GM21717 (cell line): ENCODE measurements around the gene MOB2.
"Not testable (repeated sequence)": the region's sequence is repeated elsewhere in the genome, so short reads cannot be mapped to it uniquely, and the experiment has no call there.

Source experiments
- ATAC-seq: cut with Tn5 transposase; IDR thresholded peaks from one replicate; pipeline ENCODE4 v1.9.1; 2021; ENCODE audit warnings: mild to moderate bottlenecking, moderate library complexity; ENCODE audit not compliant: unreplicated experiment

MOB2 gene

GRCh38 chr11:1518301-1518700, 31.7 kb upstream of the MOB2 start:
- ATAC-seq: no peak

- no peak for ATAC-seq
Measured at GRCh38 chr11:1517117-1518005, 30.8 kb upstream of the MOB2 start.

DNA sequence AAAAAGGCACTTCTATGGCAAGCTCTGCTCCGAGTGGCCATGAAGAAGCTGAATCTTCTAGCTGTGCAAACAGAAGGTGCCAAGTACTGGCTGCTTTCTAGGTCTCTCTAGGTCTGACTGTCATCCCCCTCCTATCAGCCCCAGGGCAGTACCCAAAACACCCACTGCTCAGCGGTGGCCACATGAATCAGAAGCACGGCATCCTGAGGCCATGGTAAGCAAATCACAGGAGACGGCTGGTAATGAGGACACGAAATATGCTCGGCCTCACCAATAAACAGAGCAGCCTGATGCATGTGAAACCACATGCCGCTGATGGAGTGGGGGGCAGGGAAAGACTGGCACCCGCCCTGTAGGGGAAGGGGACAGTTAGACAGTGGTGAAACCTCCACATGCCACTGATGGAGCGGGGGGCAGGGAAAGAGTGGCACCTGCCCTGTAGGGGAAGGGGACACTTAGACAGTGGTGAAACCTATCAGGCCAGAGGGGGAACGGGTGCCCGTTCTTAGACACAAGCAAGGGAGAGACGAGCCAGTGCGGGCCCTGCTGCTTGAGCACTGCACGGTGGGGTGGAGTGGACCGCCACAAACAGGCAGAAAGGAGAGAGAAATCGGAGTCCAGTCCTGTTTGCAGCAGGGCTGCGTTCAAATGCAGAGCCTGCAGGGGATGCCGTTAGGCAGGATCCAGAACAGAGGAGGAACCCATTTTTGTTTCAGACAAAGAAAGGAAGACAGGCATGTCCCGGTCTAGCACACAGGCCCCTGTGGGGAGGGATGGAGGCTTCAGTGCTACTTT, 29.9 kb upstream of the MOB2 start:
- no peak for ATAC-seq

DNA sequence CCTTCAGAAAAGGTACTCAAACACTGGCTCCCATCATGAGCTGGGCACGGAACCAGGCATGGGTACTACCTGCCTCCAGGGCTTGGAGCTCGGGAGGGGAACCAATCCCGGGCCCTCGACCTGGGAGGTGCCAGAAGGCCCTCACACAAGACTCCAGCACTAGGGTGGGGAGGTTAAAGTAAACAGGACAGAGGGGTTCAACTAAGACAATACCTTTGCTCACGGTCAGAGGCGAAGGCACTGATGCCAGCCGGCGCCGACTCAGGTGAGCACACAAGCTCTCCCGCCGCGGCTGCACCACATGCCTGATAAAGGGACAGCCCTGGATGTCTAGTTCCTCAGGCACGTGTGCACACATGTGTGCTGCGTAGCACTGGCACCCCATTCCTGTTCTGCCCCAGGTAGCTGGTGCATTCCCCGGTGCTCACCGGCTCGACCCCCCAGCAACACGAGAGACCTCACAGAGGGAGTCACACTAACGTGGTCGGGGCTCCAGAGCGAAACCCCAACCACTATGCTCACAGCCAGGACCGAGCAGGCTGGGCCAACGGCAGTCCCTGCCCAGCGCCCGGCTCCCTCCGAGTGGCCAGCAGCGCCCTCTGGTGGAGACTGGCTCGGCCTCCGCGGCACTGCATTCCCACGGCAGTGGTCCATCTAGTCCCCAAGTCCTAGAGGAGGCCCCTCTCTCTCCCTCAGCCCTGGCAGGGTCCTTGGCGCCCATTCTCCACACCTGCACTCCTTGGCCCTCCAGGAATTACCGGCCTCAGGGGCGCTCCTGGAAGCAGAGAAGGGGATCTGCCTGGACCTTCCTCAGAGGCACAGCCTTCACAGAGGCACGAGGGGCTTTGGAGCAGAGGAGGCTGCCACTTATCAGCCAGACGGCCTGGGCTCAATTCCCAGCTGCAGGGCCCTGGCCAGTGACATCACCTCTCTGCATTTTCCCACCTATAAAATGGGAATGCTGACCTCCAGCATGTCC, 28.8 kb upstream of the MOB2 start:
- no peak for ATAC-seq

DNA sequence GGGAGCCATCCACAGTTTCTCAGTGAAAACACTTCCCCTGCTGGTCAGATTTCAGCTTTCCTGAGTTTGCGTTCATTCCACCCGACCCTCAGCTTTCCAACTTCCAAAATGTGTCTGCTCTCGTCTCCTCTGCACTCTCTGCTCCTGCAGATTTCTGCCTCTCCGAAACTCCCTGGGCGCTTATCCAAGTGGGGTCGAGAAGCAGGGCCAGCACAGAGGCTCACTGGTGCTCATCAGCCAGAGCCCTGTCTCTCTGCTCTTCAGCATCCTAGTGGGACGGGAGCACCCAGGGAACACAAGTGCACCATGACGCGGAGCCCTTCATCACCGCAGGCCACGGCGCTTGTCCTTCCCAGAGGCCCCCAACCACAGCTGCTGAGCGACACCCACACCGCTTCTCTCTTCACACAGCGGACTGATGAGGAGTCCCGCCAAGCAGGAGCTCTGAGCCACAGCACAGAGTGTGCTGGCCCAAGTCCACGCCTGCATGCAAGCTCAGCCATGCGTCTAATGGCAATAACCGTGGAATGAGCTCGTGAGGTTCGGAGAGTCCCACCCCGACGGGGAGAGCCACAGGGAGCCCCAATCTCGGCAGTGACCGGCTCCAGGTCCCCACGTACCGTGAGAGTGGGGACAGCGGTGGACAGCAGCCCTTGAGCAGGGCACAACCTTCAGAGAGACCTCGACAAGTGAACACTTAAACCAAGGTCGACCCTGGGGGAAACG, 27.9 kb upstream of the MOB2 start:
- ATAC-seq: no peak

GRCh38 chr11:1513326-1514296, 27.0 kb upstream of the MOB2 start:
- no peak for ATAC-seq

- not testable (repeated sequence) for ATAC-seq
Measured at GRCh38 chr11:1512531-1513258, 26.1 kb upstream of the MOB2 start.

- ATAC-seq: no peak
Measured at GRCh38 chr11:1511937-1512496, 25.4 kb upstream of the MOB2 start.

DNA sequence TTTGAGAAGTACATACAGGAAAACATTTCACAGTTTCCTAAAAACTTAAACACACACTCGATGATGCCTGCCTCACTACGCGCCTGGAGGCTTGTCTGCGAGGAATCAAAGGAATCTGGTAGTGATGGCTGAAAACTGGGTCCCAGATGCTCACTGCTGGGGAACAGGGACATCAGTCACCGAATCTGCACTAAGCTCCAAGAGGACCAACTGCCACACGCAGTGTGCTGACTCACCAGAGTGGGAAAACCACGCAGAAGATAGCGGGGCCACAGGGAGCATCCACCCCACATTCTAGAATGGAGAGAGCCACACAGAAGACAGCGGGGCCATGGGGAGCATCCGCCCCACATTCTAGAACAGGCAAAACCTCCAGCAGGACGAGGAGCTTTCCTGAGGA, 24.3 kb upstream of the MOB2 start:
- no peak for ATAC-seq

DNA sequence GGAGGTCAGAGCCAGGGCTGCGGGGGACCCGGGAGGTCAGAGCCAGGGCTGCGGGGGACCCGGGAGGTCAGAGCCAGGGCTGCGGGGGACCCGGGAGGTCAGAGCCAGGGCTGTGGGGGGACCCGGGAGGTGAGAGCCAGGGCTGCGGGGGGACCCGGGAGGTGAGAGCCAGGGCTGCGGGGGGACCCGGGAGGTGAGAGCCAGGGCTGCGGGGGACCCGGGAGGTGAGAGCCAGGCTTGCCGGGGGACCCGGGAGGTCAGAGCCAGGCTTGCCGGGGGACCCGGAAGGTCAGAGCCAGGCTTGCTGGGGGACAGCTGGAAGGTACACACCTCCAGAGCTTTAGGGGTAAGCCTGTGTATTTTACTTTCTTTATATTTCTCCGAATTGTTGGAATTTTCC, 23.8 kb upstream of the MOB2 start:
- ATAC-seq: not testable (repeated sequence)

DNA sequence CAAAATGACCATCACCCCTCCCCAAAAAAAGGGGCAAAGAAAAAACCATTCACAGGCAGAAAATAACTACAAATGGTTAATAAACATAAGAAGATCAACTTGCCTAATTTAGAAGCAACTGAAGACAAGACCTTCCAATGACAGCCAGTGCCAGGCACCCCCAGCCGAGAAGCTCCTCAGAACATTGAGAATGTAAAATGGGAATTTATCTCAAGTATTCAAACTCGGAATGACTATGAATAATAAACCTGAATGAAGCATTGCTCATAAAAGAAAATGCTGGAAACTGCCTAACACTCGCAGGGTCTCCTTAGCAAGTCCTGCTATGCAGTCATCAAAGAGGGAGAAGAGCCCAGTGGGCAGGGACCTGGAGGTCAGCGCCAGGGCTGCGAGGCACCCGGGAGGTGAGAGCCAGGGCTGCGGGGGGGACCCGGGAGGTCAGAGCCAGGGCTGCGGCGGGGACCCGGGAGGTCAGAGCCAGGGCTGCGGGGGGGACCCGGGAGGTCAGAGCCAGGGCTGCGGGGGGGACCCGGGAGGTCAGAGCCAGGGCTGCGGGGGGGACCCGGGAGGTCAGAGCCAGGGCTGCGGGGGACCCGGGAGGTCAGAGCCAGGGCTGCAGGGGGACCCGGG, 23.2 kb upstream of the MOB2 start:
- ATAC-seq: no peak

DNA sequence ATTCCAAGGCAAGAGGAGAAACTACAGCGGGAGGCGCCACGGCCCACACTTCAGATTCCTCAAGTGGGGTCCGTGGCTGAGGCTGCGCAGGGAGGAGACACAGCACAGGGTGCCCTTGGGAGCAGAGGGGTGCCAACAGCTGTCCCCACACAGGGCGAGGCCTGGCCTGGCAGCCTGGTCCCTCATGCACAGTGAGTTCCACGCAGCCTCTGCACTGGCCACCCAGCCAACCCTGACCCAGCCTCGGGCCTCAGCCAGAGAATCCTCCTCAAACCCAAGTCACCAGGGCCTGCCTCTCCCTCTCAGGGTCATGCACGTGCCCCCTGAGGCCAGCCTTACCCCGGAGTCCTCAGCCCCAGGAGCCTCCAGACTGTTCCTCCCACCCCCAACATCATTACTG, 22.4 kb upstream of the MOB2 start:
- ATAC-seq: no peak

- no peak for ATAC-seq
Measured at GRCh38 chr11:1508491-1508891, 21.9 kb upstream of the MOB2 start.

DNA sequence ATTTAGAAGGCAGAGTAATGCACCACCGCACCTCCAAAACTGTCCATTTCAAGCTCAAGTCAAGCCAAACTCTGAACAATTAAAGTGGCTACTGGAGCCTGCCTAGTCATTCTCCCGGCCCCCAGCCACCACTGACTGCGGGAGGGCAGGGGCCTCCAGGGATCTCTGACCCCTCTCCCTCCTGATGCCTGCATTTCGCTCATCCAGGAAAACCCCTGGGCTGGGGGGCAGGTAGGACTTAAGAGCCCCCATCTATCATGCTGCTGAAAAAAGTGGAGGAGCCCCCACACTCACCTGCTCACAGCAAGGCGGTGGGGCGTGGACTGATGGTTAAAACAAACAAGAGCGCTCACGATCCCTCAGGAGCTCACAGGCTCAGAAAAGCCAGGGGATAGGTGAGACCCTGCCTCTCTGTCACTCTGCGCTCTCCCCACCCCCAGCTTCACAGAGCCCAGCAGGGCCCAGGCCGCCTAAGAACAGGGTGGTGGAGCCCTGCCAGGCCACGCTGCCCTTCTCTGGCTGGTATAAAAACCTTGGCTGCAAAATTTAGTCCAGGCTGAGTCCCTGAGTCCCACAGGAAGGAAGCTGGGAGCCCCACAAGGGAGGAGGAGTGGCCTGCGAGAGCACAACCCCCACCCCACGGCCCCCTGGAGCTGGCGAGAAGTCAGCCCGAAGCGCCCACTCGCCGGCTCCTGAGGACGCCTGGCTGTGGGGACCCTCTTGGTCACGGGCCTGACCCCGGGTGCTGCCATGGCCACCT, 21.0 kb upstream of the MOB2 start:
- no peak for ATAC-seq

- ATAC-seq: no peak
Measured at GRCh38 chr11:1506981-1507380, 20.4 kb upstream of the MOB2 start.

DNA sequence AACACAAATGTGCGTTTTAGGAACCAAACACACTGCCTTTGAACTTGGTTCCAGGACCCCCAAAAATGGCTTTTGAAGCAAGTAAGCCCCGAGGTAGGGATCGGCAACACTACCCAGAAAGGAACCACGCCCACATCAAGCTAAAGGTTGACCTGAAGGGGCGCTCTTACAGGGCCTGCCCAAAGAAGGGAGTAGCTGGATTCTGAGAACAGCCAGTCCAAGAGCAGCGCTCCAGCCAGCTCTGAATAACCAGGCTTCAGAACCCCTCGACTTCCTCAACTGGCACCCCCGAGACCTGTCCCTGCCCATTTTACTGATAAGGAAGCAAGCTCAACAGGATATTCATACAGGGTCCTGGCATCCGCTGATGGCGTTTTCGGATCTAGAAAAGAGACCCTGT, 18.9 kb upstream of the MOB2 start:
- ATAC-seq: no peak
